H1 (cell line): Measurements from ENCODE around the gene ATF7IP2. TPM values are rescaled to one million over a fixed set of nuclear protein-coding genes. Genes with fewer than 3 reads are reported as not detected.

Experiments used
- CTCF ChIA-PET: fragments of 300-600 bp; sonication (Branson Sonifier 250); formaldehyde crosslinking; loops from one replicate; lab custom pipeline; 2021; ENCODE audit not compliant: partially characterized antibody; lab: Charles Lee
- POLR2A ChIA-PET: fragments of 300-600 bp; sonication (Branson Sonifier 250); formaldehyde crosslinking; loops from one replicate; lab custom pipeline; 2021; ENCODE audit warnings: inconsistent platforms; ENCODE audit not compliant: partially characterized antibody; lab: Charles Lee
- DNase-seq, 2 experiments: peaks; one replicate each; pipeline versions ENCODE4 v3.0.0 to v3.0.0-alpha.2; 2010 to 2022; ENCODE audit warnings: low spot score in 2 of 2, low read depth in 1 of 2, mixed read lengths in 1 of 2
- FAIRE-seq: peaks from 2 replicates; lab custom pipeline; 2011; peaks lifted over from hg19 to GRCh38; lab: Jason Lieb, UNC
- H2AFZ ChIP-seq: 2 replicates; pipeline ENCODE4 v1.8.1; 2012; ENCODE audit warnings: low read length, inconsistent platforms
- H2AK5ac ChIP-seq: 2 replicates; pipeline ENCODE4 v1.6.1; 2013; ENCODE audit warnings: low read depth, low read length
- H2BK120ac ChIP-seq: replicated peaks from 2 replicates; pipeline ENCODE3; 2013; ENCODE audit warnings: low read depth, low read length, inconsistent platforms
- H2BK12ac ChIP-seq: 2 replicates; pipeline ENCODE4 v1.6.1; 2013; ENCODE audit warnings: low read depth, low read length
- H2BK15ac ChIP-seq: 2 replicates; pipeline ENCODE4 v1.6.1; 2013; ENCODE audit warnings: low read length
- H2BK20ac ChIP-seq: 2 replicates; pipeline ENCODE4 v1.6.1; 2013; ENCODE audit warnings: low read length
- H2BK5ac ChIP-seq: 2 replicates; pipeline ENCODE4 v1.6.1; 2013; ENCODE audit warnings: low read depth, low read length
- H3K14ac ChIP-seq: 2 replicates; pipeline ENCODE4 v1.6.1; 2013; ENCODE audit warnings: inconsistent platforms; ENCODE audit not compliant: insufficient read length
- H3K18ac ChIP-seq: 2 replicates; pipeline ENCODE4 v1.6.1; 2013; ENCODE audit warnings: low read length; ENCODE audit errors: extremely low read depth
- H3K23ac ChIP-seq: 2 replicates; pipeline ENCODE4 v1.6.1; 2013; ENCODE audit warnings: inconsistent platforms; ENCODE audit not compliant: insufficient read length
- H3K23me2 ChIP-seq: 2 replicates; pipeline ENCODE4 v1.6.1; 2013; ENCODE audit warnings: low read depth, low read length
- H3K27ac ChIP-seq: 2 replicates; pipeline ENCODE4 v1.6.1; 2011; ENCODE audit warnings: low read depth, low read length, inconsistent platforms
- H3K27me3 ChIP-seq, 4 experiments: replicated peaks in 1 of 4; 1 replicate in 1 of 4; 2 replicates in 3 of 4; pipeline versions ENCODE4 v1.6.1 to v1.8.1; 2011 to 2013; ENCODE audit warnings: low read length in 3 of 4, mild to moderate bottlenecking in 3 of 4, inconsistent platforms in 2 of 4, mixed read lengths in 2 of 4, moderate library complexity in 1 of 4; ENCODE audit not compliant: control insufficient read depth in 3 of 4, insufficient read depth in 3 of 4; ENCODE audit errors: extremely low read depth in 1 of 4
- H3K36me3 ChIP-seq, 4 experiments: 2 replicates each; pipeline versions ENCODE4 v1.6.1 to v1.8.1; 2011 to 2013; ENCODE audit warnings: mild to moderate bottlenecking in 4 of 4, low read length in 3 of 4, moderate library complexity in 2 of 4, control low read depth in 1 of 4, inconsistent platforms in 1 of 4; ENCODE audit not compliant: insufficient read depth in 4 of 4, control insufficient read depth in 2 of 4
- H3K4ac ChIP-seq: replicated peaks from 2 replicates; pipeline ENCODE3; 2013; ENCODE audit warnings: low read length, low read depth, mixed read lengths, inconsistent platforms; ENCODE audit not compliant: insufficient read length
- H3K4me1 ChIP-seq, 4 experiments: replicated peaks in 1 of 4; 1 replicate in 1 of 4; 2 replicates in 3 of 4; pipeline versions ENCODE4 v1.6.1 to v1.8.1; 2011 to 2013; ENCODE audit warnings: low read length in 3 of 4, inconsistent platforms in 2 of 4, mixed read lengths in 1 of 4; ENCODE audit not compliant: insufficient read depth in 4 of 4, control insufficient read depth in 3 of 4
- H3K4me2 ChIP-seq, 2 experiments: 2 replicates each; pipeline versions ENCODE4 v1.6.1 to v1.8.1; 2011 to 2013; ENCODE audit warnings: low read depth in 2 of 2, low read length in 2 of 2, control low read depth in 1 of 2, inconsistent platforms in 1 of 2, mild to moderate bottlenecking in 1 of 2; ENCODE audit not compliant: insufficient read depth in 1 of 2
- H3K4me3 ChIP-seq, 4 experiments: fragments of 200-600, 300-600 bp in 1 of 4; sonication (generic), shearing (Covaris generic), sonication (Bioruptor Twin) in 1 of 4; 2 replicates each; pipeline versions ENCODE4 v1.5.1 to v1.8.1; 2011 to 2016; ENCODE audit warnings: low read length in 4 of 4, low read depth in 3 of 4, control low read depth in 2 of 4, inconsistent platforms in 2 of 4, mild to moderate bottlenecking in 2 of 4, mixed read lengths in 1 of 4, moderate library complexity in 1 of 4; ENCODE audit not compliant: insufficient read depth in 2 of 4; ENCODE audit errors: extremely low read depth in 1 of 4
- H3K56ac ChIP-seq: replicated peaks from 2 replicates; pipeline ENCODE3; 2013; ENCODE audit warnings: low read depth, mild to moderate bottlenecking, mixed read lengths, low read length, inconsistent platforms; ENCODE audit not compliant: insufficient read length
- H3K79me1 ChIP-seq: 2 replicates; pipeline ENCODE4 v1.6.1; 2013; ENCODE audit warnings: low read depth, low read length, control low read depth
- H3K79me2 ChIP-seq, 2 experiments: 2 replicates each; pipeline versions ENCODE4 v1.6.1 to v1.8.1; 2012 to 2013; ENCODE audit warnings: low read length in 2 of 2, mild to moderate bottlenecking in 2 of 2, inconsistent platforms in 1 of 2; ENCODE audit not compliant: insufficient read depth in 2 of 2, control insufficient read depth in 1 of 2
- H3K9ac ChIP-seq, 4 experiments: replicated peaks in 1 of 4; 1 replicate in 1 of 4; 2 replicates in 3 of 4; pipeline versions ENCODE4 v1.6.1 to v1.8.1; 2011 to 2013; ENCODE audit warnings: low read depth in 3 of 4, low read length in 3 of 4, control low read depth in 2 of 4, mild to moderate bottlenecking in 2 of 4, moderate library complexity in 2 of 4, inconsistent platforms in 1 of 4; ENCODE audit errors: extremely low read depth in 1 of 4
- H3K9me3 ChIP-seq, 2 experiments: 2 replicates each; pipeline versions ENCODE4 v1.6.1 to v1.8.1; 2012 to 2013; ENCODE audit warnings: mild to moderate bottlenecking in 2 of 2, moderate library complexity in 2 of 2, control low read depth in 1 of 2, inconsistent platforms in 1 of 2, low read depth in 1 of 2, low read length in 1 of 2, mixed read lengths in 1 of 2; ENCODE audit not compliant: insufficient read depth in 2 of 2
- H4K20me1 ChIP-seq, 2 experiments: replicated peaks in 1 of 2; 2 replicates each; pipeline versions ENCODE3 to v1.8.1; 2011 to 2013; ENCODE audit warnings: inconsistent platforms in 2 of 2, low read length in 2 of 2, mild to moderate bottlenecking in 1 of 2; ENCODE audit not compliant: insufficient read depth in 2 of 2, control insufficient read depth in 1 of 2
- H4K5ac ChIP-seq: 2 replicates; pipeline ENCODE4 v1.6.1; 2013; ENCODE audit warnings: low read length, low read depth, mixed read lengths, inconsistent platforms; ENCODE audit not compliant: insufficient read length
- H4K8ac ChIP-seq: 2 replicates; pipeline ENCODE4 v1.8.0; 2013; ENCODE audit warnings: mild to moderate bottlenecking, moderate library complexity, low read length, inconsistent platforms; ENCODE audit not compliant: insufficient read depth; ENCODE audit errors: extremely low read depth
- H4K91ac ChIP-seq: replicated peaks from 2 replicates; pipeline ENCODE3; 2013; ENCODE audit warnings: low read length, mixed read lengths, inconsistent platforms; ENCODE audit not compliant: insufficient read length
- BCL11A ChIP-seq, 2 experiments: IDR thresholded peaks; one replicate each; pipeline ENCODE4 v1.6.1; 2011; ENCODE audit warnings: low read depth in 2 of 2, low read length in 2 of 2, mild to moderate bottlenecking in 2 of 2
- CBX5 ChIP-seq: fragments of 300-800, 300-1000 bp; sonication (generic); IDR thresholded peaks from 2 replicates; pipeline ENCODE4 v1.7.1; 2016; ENCODE audit warnings: antibody characterized with exemption, low read length, low read depth
- EGR1 ChIP-seq: IDR thresholded peaks from 2 replicates; pipeline ENCODE4 v1.6.1; 2011; ENCODE audit warnings: low read depth, low read length, borderline replicate concordance
- MAFK ChIP-seq: IDR thresholded peaks from 2 replicates; pipeline ENCODE4 v1.6.1; 2012; ENCODE audit warnings: low read depth, mild to moderate bottlenecking, improper control_type of control experiment, low read length
- RAD21 ChIP-seq, 2 experiments: IDR thresholded peaks in 1 of 2; conservative IDR thresholded peaks in 1 of 2; 2 replicates each; pipeline ENCODE4 v1.6.1; 2011; ENCODE audit warnings: low read depth in 2 of 2, low read length in 2 of 2, improper control_type of control experiment in 1 of 2, inconsistent platforms in 1 of 2, mild to moderate bottlenecking in 1 of 2, moderate library complexity in 1 of 2
- SRF ChIP-seq: IDR thresholded peaks from 2 replicates; pipeline ENCODE4 v1.6.1; 2011; ENCODE audit warnings: mild to moderate bottlenecking, low read depth, low read length, moderate library complexity
- SUZ12 ChIP-seq: fragments of 200-600 bp; sonication (generic); IDR thresholded peaks from 2 replicates; pipeline ENCODE4 v1.6.1; 2012; ENCODE audit warnings: mild to moderate bottlenecking, inconsistent platforms, low read length, moderate library complexity, mixed read lengths
- WGBS, 2 experiments: shearing (Covaris generic) in 1 of 2; methylation state at CpG; one replicate each; pipeline versions ENCODE4 v1.1.6 to v1.1.7; 2013 to 2015; ENCODE audit warnings: low lambda C conversion rate in 2 of 2, mixed read lengths in 2 of 2, inconsistent platforms in 1 of 2, low coverage in 1 of 2, missing lambda C conversion rate in 1 of 2; ENCODE audit not compliant: insufficient replicate concordance in 2 of 2, insufficient coverage in 1 of 2, insufficient read length in 1 of 2; ENCODE audit errors: extremely low coverage in 1 of 2, missing lambda C conversion rate in 1 of 2; 5-methylcytosine and 5-hydroxymethylcytosine counted together
- polyA plus RNA-seq, 7 experiments: library from polyadenylated mRNA; depleted of rRNA in 3 of 7; stranded (reverse) in 5 of 7; unstranded in 2 of 7; fragments of >200 nt in 5 of 7; fragments of 200-250 nt in 2 of 7; gene quantifications; 1 replicate in 5 of 7; 2 replicates in 1 of 7; 4 replicates in 1 of 7; pipeline versions ENCODE4 v1.2.1 to v1.2.3, GENCODE V29; 2011 to 2013; ENCODE audit warnings: missing spikeins in 2 of 7, mixed read lengths in 2 of 7
- total RNA-seq: library from RNA; stranded (reverse); fragmentation: NEBNext Ultra II Directional; extraction: Animal tissue kit (Norgen Biotek cat#: 25700); gene quantifications from 2 replicates; pipeline ENCODE4 v1.2.1, GENCODE V29; 2021

ATF7IP2 gene
- total and polyA plus RNA-seq, 2 of the 8 experiments (the other 6 are each of a cell fraction or from before 2014, with no cell fraction given), result 28.7 to 32.8 TPM

DNA sequence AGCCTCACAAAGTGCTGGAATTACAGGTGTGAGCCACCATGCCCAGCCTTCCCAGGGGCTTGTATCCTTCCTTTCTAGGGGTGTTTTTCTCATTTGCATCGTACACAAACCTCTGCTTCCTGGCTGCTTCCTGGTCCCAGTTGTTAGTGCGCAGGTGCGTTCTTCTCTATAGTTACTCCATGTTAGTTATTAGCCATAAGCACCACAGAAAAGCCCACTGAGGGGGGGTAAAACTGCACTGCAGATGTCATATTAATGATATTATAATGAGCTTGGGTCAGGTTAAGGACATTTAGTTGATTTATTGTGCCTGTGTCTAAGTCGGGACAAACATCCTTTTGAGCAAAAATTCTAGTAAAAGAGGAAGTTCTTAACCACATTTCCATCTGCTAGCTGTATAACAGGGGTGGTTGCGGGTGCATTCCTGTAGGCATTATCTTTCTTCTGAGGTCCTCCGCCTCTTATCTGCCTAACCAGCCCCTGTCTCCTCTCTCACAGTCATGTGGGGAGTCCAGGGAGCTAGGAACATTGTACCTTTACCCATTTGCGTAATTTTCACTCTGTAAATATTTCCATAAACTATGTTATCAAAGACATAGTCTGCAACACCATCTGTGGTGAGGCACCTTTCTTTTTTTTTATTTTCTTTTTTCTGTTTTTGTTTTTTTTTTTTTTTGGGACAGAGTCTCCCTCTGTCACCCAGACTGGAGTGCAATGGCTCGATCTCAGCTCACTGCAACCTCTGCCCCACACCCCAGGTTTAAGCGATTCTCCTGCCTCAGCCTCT lies 23.6 kb upstream of the ATF7IP2 start:
- Histone ChIP-seq H2BK12ac (no peak overlapping the region), H4K91ac (no peak overlapping the region), H2AFZ (no peak overlapping the region), H3K27me3 (no peaks in the 10 kb centered on the region), H4K20me1 (no peaks in the 10 kb centered on the region), H2AK5ac (no peak overlapping the region), H3K4me3 (no peak overlapping the region), H3K79me1 (no peaks in the 10 kb centered on the region), H2BK5ac (no peak overlapping the region), H3K23me2 (no peaks in the 10 kb centered on the region), H3K4me2 (no peak overlapping the region), H2BK120ac (no peak overlapping the region), H3K79me2 (no peaks in the 10 kb centered on the region), H3K4ac (no peak overlapping the region), H2BK15ac (no peak overlapping the region), H4K5ac (no peak overlapping the region), H3K23ac (no peak overlapping the region), H3K9ac (no peak overlapping the region), H3K9me3 (no peaks in the 10 kb centered on the region), H4K8ac (no peak overlapping the region), H3K14ac (no peak overlapping the region), H3K36me3 (no peaks in the 10 kb centered on the region), H3K27ac (no peak overlapping the region), H2BK20ac (no peak overlapping the region), H3K18ac (no peak overlapping the region), H3K4me1 (no peaks in the 10 kb centered on the region), H3K56ac (no peak overlapping the region)
- no peak for DNase-seq
- FAIRE-seq, result no peak
- ChIA-PET POLR2A (no interaction called here), CTCF (interaction anchor here (0.7 to 0.8 kb wide), 3 partner anchors 17 to 376 kb away, joined by 3 to 6 read pairs (median 3); no protein-coding TSS in a partner anchor)
- 90% methylated on average over 9 of the region's 9 CpGs; no CpG with 5 or more reads in 1 of the 2 experiments for WGBS, 2 experiments
- no peak for TF ChIP-seq RAD21 (IDR thresholded peaks at IDR 0.05 in 1 of 2, conservative IDR thresholded peaks at IDR 0.05 in 1 of 2; ENCODE audit: low read depth in 2 of 2, low read length in 2 of 2)
- TF ChIP-seq EGR1, result no peak
- no peak for TF ChIP-seq SRF
- TF ChIP-seq MAFK, result no peak
- TF ChIP-seq BCL11A (IDR thresholded peaks at IDR 0.05; ENCODE audit: low read depth in 2 of 2, low read length in 2 of 2), result no peak
- TF ChIP-seq SUZ12, result no peak
- TF ChIP-seq CBX5, result no peak
